Astrocyte (in vitro differentiated cells and primary cell): ENCODE results near the gene OLFML3.

Experiments
- CTCF ChIP-seq: IDR thresholded peaks from 2 replicates; pipeline ENCODE4 v1.5.1; 2011; ENCODE audit warnings: low read depth, mild to moderate bottlenecking, inconsistent platforms, low read length, moderate library complexity; ENCODE audit not compliant: insufficient read depth
- EZH2 ChIP-seq: IDR thresholded peaks from 2 replicates; pipeline ENCODE4 v1.6.1; 2012; ENCODE audit warnings: mild to moderate bottlenecking, low read length, inconsistent platforms; ENCODE audit not compliant: insufficient read depth

GRCh38 chr1:113935176-113935575 is 44.1 kb upstream of the OLFML3 start:
- TF ChIP-seq CTCF, result no peak
- no peak for TF ChIP-seq EZH2
